Endothelial cell of umbilical vein (primary cell): Measurements from ENCODE around the gene TBC1D16. TPM values are rescaled to one million over a fixed set of nuclear protein-coding genes. Genes with fewer than 3 reads are reported as not detected.
"Not testable (repeated sequence)": the region's sequence is repeated elsewhere in the genome, so short reads cannot be mapped to it uniquely, and the experiment has no call there.

Experiments
- BruUV-seq: library from RNA; stranded (reverse); fragments of 400-500 nt; replicated peaks from 2 replicates; lab custom pipeline; 2021; lab: Mats Ljungman, UMichigan
- CTCF ChIA-PET: fragments of 300-600, 350-600 bp; sonication (Branson Sonifier 250); formaldehyde crosslinking; loops from one replicate; lab custom pipeline; 2021; ENCODE audit warnings: antibody characterized with exemption, inconsistent platforms; lab: Charles Lee
- POLR2A ChIA-PET: fragments of 300-600, 350-600 bp; sonication (Branson Sonifier 250); formaldehyde crosslinking; loops from one replicate; lab custom pipeline; 2021; ENCODE audit warnings: antibody characterized with exemption, inconsistent platforms; lab: Charles Lee
- DNase-seq: peaks from one replicate; pipeline ENCODE4 v3.0.0-alpha.2; 2011; ENCODE audit warnings: low read depth, low spot score
- FAIRE-seq: peaks from 2 replicates; lab custom pipeline; 2011; peaks lifted over from hg19 to GRCh38; lab: Jason Lieb, UNC
- H2AFZ ChIP-seq: 2 replicates; pipeline ENCODE4 v1.6.0; 2012; ENCODE audit warnings: low read depth, low read length, control low read depth, inconsistent platforms
- H3K27ac ChIP-seq: 2 replicates; pipeline ENCODE4 v1.5.1; 2011; ENCODE audit warnings: low read depth, mild to moderate bottlenecking, control low read depth, low read length, moderate library complexity; ENCODE audit not compliant: insufficient read depth
- H3K27me3 ChIP-seq, 2 experiments: 2 replicates each; pipeline versions ENCODE4 v1.6.0 to v1.6.1; 2011; ENCODE audit warnings: low read length in 2 of 2, mixed read lengths in 1 of 2; ENCODE audit not compliant: control insufficient read depth in 2 of 2, insufficient read depth in 2 of 2
- H3K36me3 ChIP-seq, 2 experiments: 2 replicates in 1 of 2; 3 replicates in 1 of 2; pipeline ENCODE4 v1.5.1; 2011; ENCODE audit warnings: low read length in 2 of 2, mild to moderate bottlenecking in 1 of 2, moderate library complexity in 1 of 2; ENCODE audit not compliant: control insufficient read depth in 2 of 2, insufficient read depth in 2 of 2; ENCODE audit errors: extremely low read depth in 1 of 2
- H3K4me1 ChIP-seq: 3 replicates; pipeline ENCODE4 v1.5.1; 2011; ENCODE audit warnings: mild to moderate bottlenecking, low read length; ENCODE audit not compliant: control insufficient read depth, insufficient read depth; ENCODE audit errors: extremely low read depth
- H3K4me2 ChIP-seq: 2 replicates; pipeline ENCODE4 v1.6.1; 2011; ENCODE audit warnings: low read length, control low read depth, mixed read lengths; ENCODE audit not compliant: insufficient read depth
- H3K4me3 ChIP-seq, 3 experiments: fragments of 200-600 bp in 1 of 3; sonication (generic), shearing (Covaris generic) in 1 of 3; replicated peaks in 1 of 3; 2 replicates each; pipeline ENCODE4 v1.5.1; 2011 to 2016; ENCODE audit warnings: control low read depth in 3 of 3, low read length in 3 of 3, mild to moderate bottlenecking in 2 of 3, inconsistent platforms in 1 of 3, low read depth in 1 of 3, moderate library complexity in 1 of 3; ENCODE audit not compliant: insufficient read depth in 1 of 3
- H3K79me2 ChIP-seq: 2 replicates; pipeline ENCODE4 v1.6.0; 2012; ENCODE audit warnings: low read length, inconsistent platforms; ENCODE audit not compliant: control insufficient read depth, insufficient read depth
- H3K9ac ChIP-seq: replicated peaks from 2 replicates; pipeline ENCODE3; 2011; ENCODE audit warnings: low read length, control low read depth; ENCODE audit not compliant: insufficient read depth; ENCODE audit errors: extremely low read depth
- H3K9me1 ChIP-seq: replicated peaks from 3 replicates; pipeline ENCODE4 v1.6.0; 2011; ENCODE audit warnings: mild to moderate bottlenecking, low read length; ENCODE audit not compliant: control insufficient read depth, insufficient read depth; ENCODE audit errors: extremely low read depth
- H3K9me3 ChIP-seq: replicated peaks from 2 replicates; pipeline ENCODE4 v1.5.1; 2012; ENCODE audit warnings: low read length, inconsistent platforms; ENCODE audit not compliant: control insufficient read depth, insufficient read depth
- H4K20me1 ChIP-seq: replicated peaks from 2 replicates; pipeline ENCODE3; 2011; ENCODE audit warnings: mild to moderate bottlenecking, low read length; ENCODE audit not compliant: control insufficient read depth, insufficient read depth; ENCODE audit errors: extremely low read depth
- JUN ChIP-seq: IDR thresholded peaks from 2 replicates; pipeline ENCODE4 v1.6.1; 2011; ENCODE audit warnings: borderline replicate concordance, low read depth; ENCODE audit not compliant: insufficient read length, insufficient read depth
- MYC ChIP-seq: IDR thresholded peaks from one replicate; pipeline ENCODE4 v1.6.1; 2011; ENCODE audit warnings: mild to moderate bottlenecking, low read depth, low read length
- POLR2A ChIP-seq: IDR thresholded peaks from 2 replicates; pipeline ENCODE4 v1.6.1; 2012; ENCODE audit warnings: low read depth, mild to moderate bottlenecking, control low read depth, low read length
- POLR2AphosphoS5 ChIP-seq: IDR thresholded peaks from 2 replicates; pipeline ENCODE4 v1.6.1; 2012; ENCODE audit warnings: low read depth, mild to moderate bottlenecking, control low read depth, low read length, moderate library complexity; ENCODE audit not compliant: insufficient read depth
- dilution Hi-C: fragments of 300-500 bp; cut with MboI; formaldehyde crosslinking; loops from one replicate; pipeline ENCODE4 v1.15.0; 2019; ENCODE audit warnings: low sequenced_read_pairs; ENCODE audit not compliant: extremely low pct_ligation_motif_present
- intact Hi-C: fragments of 100-400 bp; cut with micrococcal nuclease; formaldehyde crosslinking; loops from one replicate; pipeline ENCODE4 v1.10.0; 2022
- polyA plus RNA-seq, 4 experiments: library from polyadenylated mRNA; depleted of rRNA in 3 of 4; stranded (reverse) in 3 of 4; unstranded in 1 of 4; fragments of >200 nt; gene quantifications; 2 replicates each; pipeline versions ENCODE4 v1.2.1 to v1.2.3, GENCODE V29; 2011 to 2012; ENCODE audit warnings: missing spikeins in 1 of 4
- total RNA-seq: library from RNA; stranded (reverse); gene quantifications from 2 replicates; pipeline ENCODE4 v1.2.3, GENCODE V29; 2021

The TBC1D16 gene
- total and polyA plus RNA-seq, 2 donors (not counting 3 experiments of a cell fraction or from before 2014, with no cell fraction given), result 12.9 to 48.6 TPM

GRCh38 chr17:79897243-79898063 is 138.2 kb downstream of the TBC1D16 start:
- no peaks in the 10 kb centered on the region for H3K9me3 ChIP-seq
- no peak for TF ChIP-seq MYC
- TF ChIP-seq JUN, result no peak
- TF ChIP-seq POLR2A, result no peak
- TF ChIP-seq POLR2AphosphoS5, result no peak
- no peaks in the 10 kb centered on the region for H3K36me3 ChIP-seq
- H3K27ac ChIP-seq, result no peak overlapping the region
- dilution Hi-C loops, result no loop called here
- no peaks in the 10 kb centered on the region for H3K79me2 ChIP-seq
- no TSS peak for BruUV-seq
- H3K4me1 ChIP-seq, result no peaks in the 10 kb centered on the region
- intact Hi-C loops, result no loop called here
- CTCF ChIA-PET, result no interaction called here
- H3K27me3 ChIP-seq, result peaks cover 0 to 5% of the 10 kb centered on the region in 2 experiments
- H3K9me1 ChIP-seq, result no peaks in the 10 kb centered on the region
- no peak for FAIRE-seq
- no peak overlapping the region for H3K4me3 ChIP-seq
- POLR2A ChIA-PET, result no interaction called here
- no peak overlapping the region for H3K4me2 ChIP-seq
- no peaks in the 10 kb centered on the region for H4K20me1 ChIP-seq
- no peak overlapping the region for H2AFZ ChIP-seq
- H3K9ac ChIP-seq, result no peak overlapping the region
- DNase-seq, result no peak

GRCh38 chr17:79893457-79893856 is 142.2 kb downstream of the TBC1D16 start:
- FAIRE-seq, H3K27ac ChIP-seq, H3K79me2 ChIP-seq, H3K4me1 ChIP-seq, BruUV-seq, H3K9ac ChIP-seq, CTCF ChIA-PET, H3K9me3 ChIP-seq, DNase-seq, dilution Hi-C loops, intact Hi-C loops, H2AFZ ChIP-seq, H3K9me1 ChIP-seq, H3K4me3 ChIP-seq, H3K36me3 ChIP-seq, H3K4me2 ChIP-seq, H4K20me1 ChIP-seq, H3K27me3 ChIP-seq: not testable (repeated sequence)
- POLR2A ChIA-PET, result interaction anchor here (0.5 kb wide), 1 partner anchor 34 kb away, joined by 3 read pairs; no protein-coding TSS in a partner anchor
